PC-9 (cell line): Measurements from ENCODE around the gene MRPS11. TPM values are rescaled to one million over a fixed set of nuclear protein-coding genes. Genes with fewer than 3 reads are reported as not detected.

Experiments used
- BruUV-seq: library from RNA; stranded (reverse); fragments of 400-500 nt; replicated peaks from 2 replicates; lab custom pipeline; 2021; lab: Mats Ljungman, UMichigan
- CTCF ChIA-PET: fragments of 300-600 bp; sonication (Branson Sonifier 250); formaldehyde crosslinking; loops from one replicate; lab custom pipeline; 2022; ENCODE audit warnings: antibody characterized with exemption; lab: Charles Lee
- POLR2A ChIA-PET: fragments of 300-600 bp; sonication (Branson Sonifier 250); formaldehyde crosslinking; loops from one replicate; lab custom pipeline; 2022; ENCODE audit warnings: antibody characterized with exemption; ENCODE audit not compliant: unreplicated experiment; lab: Charles Lee
- DNase-seq, 2 experiments: peaks; one replicate each; pipeline versions ENCODE4 v3.0.0 to v3.0.0-alpha.2; 2015 to 2022; ENCODE audit warnings: mixed read lengths in 1 of 2
- H2AFZ ChIP-seq: fragments of 200-600 bp; sonication (generic); 2 replicates; pipeline ENCODE4 v1.8.1; 2017; ENCODE audit warnings: antibody characterized with exemption
- H3F3A ChIP-seq: fragments of 200-600 bp; sonication (generic); 2 replicates; pipeline ENCODE4 v1.8.1; 2017; ENCODE audit warnings: antibody characterized with exemption, mild to moderate bottlenecking, low read depth; ENCODE audit not compliant: insufficient read depth
- H3K27ac ChIP-seq: fragments of 200-600 bp; sonication (generic); 2 replicates; pipeline ENCODE4 v1.6.1; 2016; ENCODE audit warnings: mixed run types
- H3K27me3 ChIP-seq: fragments of 200-600 bp; sonication (generic); 2 replicates; pipeline ENCODE4 v1.6.1; 2016; ENCODE audit warnings: low read depth, mixed run types; ENCODE audit not compliant: insufficient read depth
- H3K36me3 ChIP-seq: fragments of 200-600 bp; sonication (generic); 2 replicates; pipeline ENCODE4 v1.6.1; 2016; ENCODE audit warnings: low read depth, mixed run types
- H3K4me1 ChIP-seq: fragments of 200-600 bp; sonication (generic); replicated peaks from 2 replicates; pipeline ENCODE4 v1.6.1; 2016; ENCODE audit warnings: mixed run types; ENCODE audit not compliant: insufficient read depth
- H3K4me2 ChIP-seq: fragments of 200-600 bp; sonication (generic); 2 replicates; pipeline ENCODE4 v1.6.1; 2017; ENCODE audit warnings: mixed run types
- H3K4me3 ChIP-seq: fragments of 200-600 bp; sonication (generic); 2 replicates; pipeline ENCODE4 v1.6.1; 2016; ENCODE audit warnings: mixed run types
- H3K79me2 ChIP-seq: fragments of 200-600 bp; sonication (generic); 2 replicates; pipeline ENCODE4 v1.6.1; 2017; ENCODE audit warnings: low read depth, mixed run types
- H3K9me2 ChIP-seq: fragments of 200-600 bp; sonication (generic); 2 replicates; pipeline ENCODE4 v1.8.1; 2017; ENCODE audit warnings: mild to moderate bottlenecking; ENCODE audit not compliant: insufficient read depth
- H3K9me3 ChIP-seq: fragments of 200-600 bp; sonication (generic); 2 replicates; pipeline ENCODE4 v1.8.1; 2016; ENCODE audit warnings: low read depth; ENCODE audit not compliant: insufficient read depth
- H4K20me1 ChIP-seq: fragments of 200-600 bp; sonication (generic); 2 replicates; pipeline ENCODE4 v1.8.1; 2017; ENCODE audit not compliant: insufficient read depth
- EZH2 ChIP-seq: fragments of 200-600 bp; sonication (generic); IDR thresholded peaks from 2 replicates; pipeline ENCODE4 v1.8.0; 2017; ENCODE audit warnings: antibody characterized with exemption, low read depth
- intact Hi-C: fragments of 100-400 bp; cut with micrococcal nuclease; formaldehyde crosslinking; loops from one replicate; pipeline ENCODE4 v1.10.0; 2022; ENCODE audit not compliant: unreplicated experiment
- total RNA-seq: library from RNA; stranded (reverse); gene quantifications from 2 replicates; pipeline ENCODE4 v1.2.3, GENCODE V29; 2021
- TF ChIP-seq, protein P1 (sequence below): fragments of 200-600 bp; sonication (generic); conservative IDR thresholded peaks from 2 replicates; pipeline ENCODE4 v1.6.1; 2017; ENCODE audit warnings: mixed run types, antibody characterized with exemption, mild to moderate bottlenecking, moderate library complexity

Gene MRPS11
- total RNA-seq, 1 experiment from 2014 or later: 57.2 TPM

DNA sequence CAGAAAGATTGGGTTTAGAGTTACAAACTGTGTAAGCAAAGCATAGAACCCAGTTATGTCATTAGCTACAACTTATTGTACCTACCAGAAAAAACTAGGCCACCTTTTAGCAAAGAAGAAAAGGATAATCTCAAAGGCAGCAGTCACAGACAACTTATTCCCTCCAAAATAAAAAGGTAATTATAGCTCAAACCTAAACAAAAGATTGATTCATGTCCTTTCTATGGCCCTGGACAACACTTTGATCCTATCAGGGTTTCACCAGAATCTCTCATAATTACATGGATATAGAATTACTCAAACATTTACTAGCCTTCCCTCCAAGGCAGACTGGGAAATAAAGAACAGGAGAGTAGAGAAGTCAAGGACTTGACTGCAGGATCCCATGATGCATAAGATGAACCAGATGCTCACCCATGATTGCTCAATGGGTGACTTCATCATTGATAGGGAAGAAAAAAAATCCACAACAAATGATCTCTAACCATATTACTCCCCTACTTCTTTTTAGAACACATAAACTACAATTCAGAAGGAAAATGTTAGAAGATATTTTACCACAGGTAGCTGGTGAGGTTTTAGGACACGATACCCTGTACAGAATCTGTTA lies 61.6 kb downstream of the MRPS11 start:
- no peak overlapping the region for H3K27ac ChIP-seq
- no peak overlapping the region for H3K4me3 ChIP-seq
- no peak overlapping the region for H3K4me2 ChIP-seq
- H2AFZ ChIP-seq: no peak overlapping the region
- BruUV-seq: no TSS peak
- no peaks in the 10 kb centered on the region for H3K9me3 ChIP-seq
- H3K27me3 ChIP-seq: no peaks in the 10 kb centered on the region
- no peaks in the 10 kb centered on the region for H4K20me1 ChIP-seq
- DNase-seq: no peak
- ChIA-PET POLR2A (no interaction called here), CTCF (no interaction called here)
- TF ChIP-seq EZH2: no peak
- TF ChIP-seq, protein P1, sequence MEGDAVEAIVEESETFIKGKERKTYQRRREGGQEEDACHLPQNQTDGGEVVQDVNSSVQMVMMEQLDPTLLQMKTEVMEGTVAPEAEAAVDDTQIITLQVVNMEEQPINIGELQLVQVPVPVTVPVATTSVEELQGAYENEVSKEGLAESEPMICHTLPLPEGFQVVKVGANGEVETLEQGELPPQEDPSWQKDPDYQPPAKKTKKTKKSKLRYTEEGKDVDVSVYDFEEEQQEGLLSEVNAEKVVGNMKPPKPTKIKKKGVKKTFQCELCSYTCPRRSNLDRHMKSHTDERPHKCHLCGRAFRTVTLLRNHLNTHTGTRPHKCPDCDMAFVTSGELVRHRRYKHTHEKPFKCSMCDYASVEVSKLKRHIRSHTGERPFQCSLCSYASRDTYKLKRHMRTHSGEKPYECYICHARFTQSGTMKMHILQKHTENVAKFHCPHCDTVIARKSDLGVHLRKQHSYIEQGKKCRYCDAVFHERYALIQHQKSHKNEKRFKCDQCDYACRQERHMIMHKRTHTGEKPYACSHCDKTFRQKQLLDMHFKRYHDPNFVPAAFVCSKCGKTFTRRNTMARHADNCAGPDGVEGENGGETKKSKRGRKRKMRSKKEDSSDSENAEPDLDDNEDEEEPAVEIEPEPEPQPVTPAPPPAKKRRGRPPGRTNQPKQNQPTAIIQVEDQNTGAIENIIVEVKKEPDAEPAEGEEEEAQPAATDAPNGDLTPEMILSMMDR: no peak
- H3K4me1 ChIP-seq: no peaks in the 10 kb centered on the region
- intact Hi-C loops: no loop called here
- H3F3A ChIP-seq: no peaks in the 10 kb centered on the region
- no peaks in the 10 kb centered on the region for H3K36me3 ChIP-seq
- no peaks in the 10 kb centered on the region for H3K79me2 ChIP-seq
- no peaks in the 10 kb centered on the region for H3K9me2 ChIP-seq

Other genes starting within 250 kb of the MRPS11 start
- not detected in 2 replicates for gene NTRK3, start 211.0 kb upstream of the MRPS11 start, total RNA-seq
- 25.7 and 32.7 TPM in 2 replicates for gene MRPL46, start 320 bp upstream of the MRPS11 start, total RNA-seq
- gene DET1, start 79.0 kb downstream of the MRPS11 start, total RNA-seq: 2.9 and 3.7 TPM in 2 replicates
- 6.7 and 7.8 TPM in 2 replicates for gene AEN, start 153.6 kb downstream of the MRPS11 start, total RNA-seq
- gene ISG20, start 171.3 kb downstream of the MRPS11 start, total RNA-seq: 2.5 and 5.2 TPM in 2 replicates